Neural progenitor cell (in vitro differentiated cells): ENCODE results near the gene KCNN2. TPM values are rescaled to one million over a fixed set of nuclear protein-coding genes. Genes with fewer than 3 reads are reported as not detected.
A peak's percentile ranks its signal among the peaks of the same experiment; 100 is the strongest.

ENCODE experiments used
- DNase-seq: peaks from one replicate; pipeline ENCODE4 v3.0.0-alpha.2; 2016; ENCODE audit warnings: low spot score
- H2AFZ ChIP-seq: fragments of 200-600 bp; sonication (generic); replicated peaks from 2 replicates; pipeline ENCODE4 v1.6.1; 2016; ENCODE audit warnings: antibody characterized with exemption
- H3F3A ChIP-seq: fragments of 200-600 bp; sonication (generic); 2 replicates; pipeline ENCODE4 v1.6.1; 2016; ENCODE audit warnings: antibody characterized with exemption, low read depth
- H3K27ac ChIP-seq: fragments of 200-600 bp; sonication (generic); 2 replicates; pipeline ENCODE4 v1.5.1; 2016; ENCODE audit warnings: mild to moderate bottlenecking
- H3K27me3 ChIP-seq: fragments of 200-600 bp; sonication (generic); 2 replicates; pipeline ENCODE4 v1.6.1; 2016; ENCODE audit warnings: mild to moderate bottlenecking, moderate library complexity
- H3K36me3 ChIP-seq: fragments of 200-600 bp; sonication (generic); 2 replicates; pipeline ENCODE4 v1.5.1; 2016
- H3K4me1 ChIP-seq: fragments of 200-600 bp; sonication (generic); 2 replicates; pipeline ENCODE4 v1.6.1; 2016; ENCODE audit warnings: mixed run types
- H3K4me2 ChIP-seq: fragments of 200-600 bp; sonication (generic); 2 replicates; pipeline ENCODE4 v1.6.1; 2016
- H3K4me3 ChIP-seq: fragments of 200-600 bp; sonication (generic); 2 replicates; pipeline ENCODE4 v1.5.1; 2016
- H3K79me2 ChIP-seq: fragments of 200-600 bp; sonication (generic); 2 replicates; pipeline ENCODE4 v1.6.1; 2016; ENCODE audit warnings: low read depth
- H3K9ac ChIP-seq: fragments of 200-600 bp; sonication (generic); 2 replicates; pipeline ENCODE4 v1.6.1; 2016
- H3K9me3 ChIP-seq: fragments of 200-600 bp; sonication (generic); 2 replicates; pipeline ENCODE4 v1.5.1; 2016; ENCODE audit warnings: low read depth
- H4K20me1 ChIP-seq: fragments of 200-600 bp; sonication (generic); 2 replicates; pipeline ENCODE4 v1.6.1; 2016; ENCODE audit warnings: low read depth
- H3K27ac Mint-ChIP-seq: 3 replicates; pipeline ENCODE4 v1.8.0; 2021; ENCODE audit warnings: mixed read lengths
- H3K27me3 Mint-ChIP-seq: 2 replicates; pipeline ENCODE4 v1.8.0; 2022; ENCODE audit warnings: low read depth, mild to moderate bottlenecking, inconsistent platforms, moderate library complexity, mixed read lengths; ENCODE audit not compliant: insufficient read depth
- H3K36me3 Mint-ChIP-seq: 3 replicates; pipeline ENCODE4 v1.8.0; 2021; ENCODE audit warnings: mixed read lengths
- H3K4me1 Mint-ChIP-seq: 3 replicates; pipeline ENCODE4 v1.8.0; 2021; ENCODE audit warnings: mixed read lengths
- H3K4me3 Mint-ChIP-seq: 3 replicates; pipeline ENCODE4 v1.8.0; 2021; ENCODE audit warnings: mild to moderate bottlenecking, moderate library complexity, mixed read lengths
- H3K9me3 Mint-ChIP-seq: 3 replicates; pipeline ENCODE4 v1.8.0; 2020; ENCODE audit warnings: mixed read lengths
- CTCF ChIP-seq: fragments of 200-600 bp; sonication (generic); IDR thresholded peaks from 2 replicates; pipeline ENCODE4 v1.5.1; 2017; ENCODE audit warnings: antibody characterized with exemption, mild to moderate bottlenecking
- EZH2 ChIP-seq: fragments of 200-600 bp; sonication (generic); IDR thresholded peaks from 2 replicates; pipeline ENCODE4 v1.6.1; 2017; ENCODE audit warnings: antibody characterized with exemption, mild to moderate bottlenecking, moderate library complexity
- EZH2phosphoT487 ChIP-seq: fragments of 200-600 bp; sonication (generic); IDR thresholded peaks from 2 replicates; pipeline ENCODE4 v1.6.1; 2017; ENCODE audit warnings: antibody characterized with exemption
- total RNA-seq: library from RNA; depleted of rRNA; stranded (reverse); fragments of >200 nt; gene quantifications from 2 replicates; pipeline ENCODE4 v1.2.3, GENCODE V29; 2015; ENCODE audit warnings: low replicate concordance

KCNN2 gene
- total RNA-seq, 1 donor from 2014 or later, result 5.2 TPM

GRCh38 chr5:114437936-114438335, 76.1 kb downstream of the KCNN2 start:
- peaks cover 20% of the 10 kb centered on the region for H3F3A ChIP-seq
- H3K36me3 Mint-ChIP-seq, result no peaks in the 10 kb centered on the region
- H3K4me3 Mint-ChIP-seq, result no peak overlapping the region
- no peaks in the 10 kb centered on the region for H3K36me3 ChIP-seq
- TF ChIP-seq CTCF, result no peak
- no peak for TF ChIP-seq EZH2
- no peak for TF ChIP-seq EZH2phosphoT487
- peaks cover 49% of the 10 kb centered on the region for H3K4me1 ChIP-seq
- no peak overlapping the region for H3K9ac ChIP-seq
- no peaks in the 10 kb centered on the region for H3K9me3 ChIP-seq
- no peaks in the 10 kb centered on the region for H3K9me3 Mint-ChIP-seq
- H3K27ac ChIP-seq, result no peak overlapping the region
- peaks cover 3% of the 10 kb centered on the region for H3K4me1 Mint-ChIP-seq
- no peak overlapping the region for H3K4me3 ChIP-seq
- no peaks in the 10 kb centered on the region for H3K27me3 ChIP-seq
- DNase-seq, result no peak
- peaks cover 57% of the 10 kb centered on the region for H3K79me2 ChIP-seq
- no peaks in the 10 kb centered on the region for H4K20me1 ChIP-seq
- H2AFZ ChIP-seq, result no peak overlapping the region
- H3K27me3 Mint-ChIP-seq, result no peaks in the 10 kb centered on the region
- H3K4me2 ChIP-seq, result no peak overlapping the region
- H3K27ac Mint-ChIP-seq, result no peak overlapping the region

GRCh38 chr5:114438471-114438870, 76.6 kb downstream of the KCNN2 start:
- no peak overlapping the region for H3K27ac Mint-ChIP-seq
- Histone ChIP-seq H3F3A (peaks cover 20% of the 10 kb centered on the region), H3K27me3 (no peaks in the 10 kb centered on the region), H3K36me3 (no peaks in the 10 kb centered on the region), H3K4me3 (no peak overlapping the region), H3K4me1 (peaks cover 49% of the 10 kb centered on the region), H3K9ac (no peak overlapping the region), H3K27ac (no peak overlapping the region), H3K9me3 (no peaks in the 10 kb centered on the region), H4K20me1 (no peaks in the 10 kb centered on the region), H3K79me2 (peaks cover 60% of the 10 kb centered on the region), H2AFZ (no peak overlapping the region), H3K4me2 (no peak overlapping the region)
- DNase-seq, result no peak
- no peak for TF ChIP-seq EZH2phosphoT487
- no peak for TF ChIP-seq CTCF
- TF ChIP-seq EZH2, result no peak
- no peaks in the 10 kb centered on the region for H3K36me3 Mint-ChIP-seq
- H3K4me1 Mint-ChIP-seq, result peaks cover 3% of the 10 kb centered on the region
- H3K9me3 Mint-ChIP-seq, result no peaks in the 10 kb centered on the region
- H3K27me3 Mint-ChIP-seq, result no peaks in the 10 kb centered on the region
- no peak overlapping the region for H3K4me3 Mint-ChIP-seq

- Histone ChIP-seq H3K9ac (no peak overlapping the region), H3K4me2 (no peak overlapping the region), H3K27ac (no peak overlapping the region), H3K79me2 (peaks cover 65% of the 10 kb centered on the region), H3K27me3 (no peaks in the 10 kb centered on the region), H3K36me3 (no peaks in the 10 kb centered on the region), H2AFZ (no peak overlapping the region), H3K4me1 (peaks cover 17% of the 10 kb centered on the region), H3F3A (peaks cover 4% of the 10 kb centered on the region), H3K9me3 (no peaks in the 10 kb centered on the region), H3K4me3 (no peak overlapping the region), H4K20me1 (peaks cover 8% of the 10 kb centered on the region)
- Mint-ChIP-seq H3K36me3 (no peaks in the 10 kb centered on the region), H3K4me3 (no peak overlapping the region), H3K4me1 (peaks cover 19% of the 10 kb centered on the region), H3K9me3 (no peaks in the 10 kb centered on the region), H3K27ac (no peak overlapping the region), H3K27me3 (no peaks in the 10 kb centered on the region)
- TF ChIP-seq CTCF, result peak; percentile 54
- no peak for TF ChIP-seq EZH2phosphoT487
- DNase-seq, result peak; percentile 41
These were observed 85.4 kb downstream of the KCNN2 start for GRCh38 chr5:114447084-114447773.
